RWPE2 (cell line): ENCODE results near the gene RAE1.

Experiments
- ATAC-seq: fragments of 200-7000 bp; cut with Tn5 transposase; 3 replicates; pipeline ENCODE4 v1.9.1; 2021; ENCODE audit warnings: low read depth
- DNase-seq: peaks from one replicate; pipeline ENCODE4 v3.0.0-alpha.2; 2020; ENCODE audit warnings: low spot score
- H3K27ac ChIP-seq: fragments of 450-650 bp; 2 replicates; pipeline ENCODE4 v1.5.1; 2017; ENCODE audit warnings: mild to moderate bottlenecking; ENCODE audit not compliant: poor library complexity, severe bottlenecking
- H3K27me3 ChIP-seq: fragments of 250-450 bp; sonication (Bioruptor Pico); 2 replicates; pipeline ENCODE4 v1.5.1; 2021; ENCODE audit warnings: mild to moderate bottlenecking, moderate library complexity; ENCODE audit not compliant: insufficient read depth, poor library complexity, severe bottlenecking
- H3K36me3 ChIP-seq: fragments of 250-450 bp; sonication (Bioruptor Pico); 2 replicates; pipeline ENCODE4 v1.5.1; 2020; ENCODE audit warnings: low read depth, mild to moderate bottlenecking, moderate library complexity
- H3K4me1 ChIP-seq: fragments of 250-450 bp; sonication (Bioruptor Pico); 2 replicates; pipeline ENCODE4 v1.5.1; 2021; ENCODE audit warnings: mild to moderate bottlenecking, moderate library complexity; ENCODE audit not compliant: insufficient read depth, poor library complexity, severe bottlenecking
- H3K4me3 ChIP-seq: fragments of 250-450 bp; sonication (Bioruptor Pico); 2 replicates; pipeline ENCODE4 v1.5.1; 2021; ENCODE audit warnings: mild to moderate bottlenecking, moderate library complexity; ENCODE audit not compliant: severe bottlenecking
- H3K9me3 ChIP-seq: fragments of 250-450 bp; sonication (Bioruptor Pico); 2 replicates; pipeline ENCODE4 v1.5.1; 2021; ENCODE audit warnings: mild to moderate bottlenecking, moderate library complexity; ENCODE audit not compliant: severe bottlenecking
- CTCF ChIP-seq: fragments of 450-650 bp; IDR thresholded peaks from one replicate; pipeline ENCODE4 v1.5.1; 2017; ENCODE audit warnings: mild to moderate bottlenecking, moderate library complexity; ENCODE audit not compliant: poor library complexity, severe bottlenecking

RAE1 gene

GRCh38 chr20:57315083-57315975 is 35.7 kb upstream of the RAE1 start:
- Histone ChIP-seq H3K9me3 (no peaks in the 10 kb centered on the region), H3K36me3 (no peaks in the 10 kb centered on the region), H3K27ac (no peak overlapping the region), H3K4me1 (no peaks in the 10 kb centered on the region), H3K4me3 (no peak overlapping the region), H3K27me3 (peaks cover 40% of the 10 kb centered on the region)
- TF ChIP-seq CTCF: no peak
- DNase-seq: peak; percentile 60
- ATAC-seq: no peak

- H3K27me3 ChIP-seq: peaks cover 40% of the 10 kb centered on the region
- no peaks in the 10 kb centered on the region for H3K9me3 ChIP-seq
- no peaks in the 10 kb centered on the region for H3K4me1 ChIP-seq
- no peak overlapping the region for H3K27ac ChIP-seq
- no peak overlapping the region for H3K4me3 ChIP-seq
- DNase-seq: peak; percentile 70
- TF ChIP-seq CTCF: no peak
- no peaks in the 10 kb centered on the region for H3K36me3 ChIP-seq
- ATAC-seq: no peak
Observed at GRCh38 chr20:57315976-57316480, 35.0 kb upstream of the RAE1 start.

GRCh38 chr20:57316795-57317201 is 34.3 kb upstream of the RAE1 start:
- ATAC-seq: no peak
- peak; percentile 74 for DNase-seq
- TF ChIP-seq CTCF: no peak
- no peaks in the 10 kb centered on the region for H3K36me3 ChIP-seq
- H3K9me3 ChIP-seq: no peaks in the 10 kb centered on the region
- H3K4me1 ChIP-seq: no peaks in the 10 kb centered on the region
- peaks cover 40% of the 10 kb centered on the region for H3K27me3 ChIP-seq
- H3K27ac ChIP-seq: no peak overlapping the region
- H3K4me3 ChIP-seq: no peak overlapping the region

- ATAC-seq (no peak), DNase-seq (no peak)
- H3K4me3 ChIP-seq: no peak overlapping the region
- no peak overlapping the region for H3K27ac ChIP-seq
- H3K4me1 ChIP-seq: no peaks in the 10 kb centered on the region
- no peaks in the 10 kb centered on the region for H3K9me3 ChIP-seq
- H3K27me3 ChIP-seq: peaks cover 35% of the 10 kb centered on the region
- TF ChIP-seq CTCF: no peak
- no peaks in the 10 kb centered on the region for H3K36me3 ChIP-seq
Observed at GRCh38 chr20:57317316-57317788, 33.7 kb upstream of the RAE1 start.

- no peak for TF ChIP-seq CTCF
Observed at GRCh38 chr20:57317789-57318371, 33.2 kb upstream of the RAE1 start.

More at GRCh38 chr20:57317789-57318371, 33.2 kb upstream of the RAE1 start:
- H3K36me3 ChIP-seq: no peaks in the 10 kb centered on the region
- peak; percentile 76 for DNase-seq
- H3K27ac ChIP-seq: no peak overlapping the region
- no peak for ATAC-seq
- no peaks in the 10 kb centered on the region for H3K9me3 ChIP-seq
- H3K27me3 ChIP-seq: peaks cover 35% of the 10 kb centered on the region
- H3K4me1 ChIP-seq: peaks cover 4% of the 10 kb centered on the region
- H3K4me3 ChIP-seq: no peak overlapping the region
